ENCODE data around the gene VPS13D.

- TF ChIP-seq POLR2A (IDR thresholded peaks at IDR 0.05; ENCODE audit: low read depth, low read length): no peak
- no peak for TF ChIP-seq CEBPB (IDR thresholded peaks at IDR 0.05; ENCODE audit: low read depth, low read length)
- no peak for TF ChIP-seq RFX5 (IDR thresholded peaks at IDR 0.05; ENCODE audit: low read depth, low read length)
- no peak for TF ChIP-seq CTCF (conservative IDR thresholded peaks at IDR 0.05; ENCODE audit: low read depth, low read length)
Observed at GRCh38 chr1:12519693-12520364, 290.0 kb downstream of the VPS13D start.
